Measurements from ENCODE around the gene PPID.
"Not testable (repeated sequence)": the region's sequence is repeated elsewhere in the genome, so short reads cannot be mapped to it uniquely, and the experiment has no call there.

PPID gene

DNA sequence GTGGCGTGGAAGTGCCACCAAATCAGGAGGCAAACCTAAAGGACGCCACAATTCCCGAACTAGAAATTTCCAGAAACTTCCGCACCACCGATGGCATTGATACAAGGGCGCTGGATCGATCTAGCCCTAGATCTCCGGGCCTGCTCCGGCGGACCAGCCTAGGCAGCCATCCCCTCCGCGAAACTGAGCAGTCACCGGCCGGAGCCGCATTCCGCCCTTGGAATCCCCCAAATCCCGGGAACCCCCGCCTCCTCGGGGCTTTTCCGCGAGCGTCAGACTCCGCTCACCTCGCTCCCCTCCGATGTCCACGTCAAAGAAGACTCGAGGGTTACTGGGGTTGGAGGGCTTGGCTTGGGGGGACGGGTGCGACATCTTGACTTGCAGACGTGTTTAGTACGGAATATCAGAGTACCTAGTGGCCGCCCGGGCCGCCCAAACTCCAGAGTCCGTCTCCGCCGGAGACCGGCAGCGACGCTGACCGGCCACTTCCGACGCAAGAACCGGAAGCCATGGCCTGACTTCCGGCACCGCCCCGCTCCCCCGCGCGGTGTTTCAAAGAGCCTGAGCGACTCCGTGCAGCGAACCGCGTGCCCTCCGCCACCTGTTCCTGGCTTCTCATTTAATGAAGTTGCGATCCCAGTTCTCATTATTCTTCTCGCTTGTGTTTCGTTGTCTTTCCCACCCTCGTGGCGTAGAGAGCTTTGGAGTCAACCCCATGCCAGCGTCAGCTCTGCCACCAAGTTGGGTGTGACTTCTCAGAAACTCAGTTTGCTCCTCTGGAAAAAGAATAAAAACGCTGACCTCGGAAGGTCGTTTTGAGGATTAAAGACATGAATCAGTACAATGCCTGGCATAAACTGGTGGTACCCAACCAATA lies at the start of gene PPID:
Gene PPID (minus strand): TSS at position 480 of the 877 bp plus-strand sequence. CDS start 108 bp downstream, at position 372.
- DNase-seq, result peak; percentile 78

DNA sequence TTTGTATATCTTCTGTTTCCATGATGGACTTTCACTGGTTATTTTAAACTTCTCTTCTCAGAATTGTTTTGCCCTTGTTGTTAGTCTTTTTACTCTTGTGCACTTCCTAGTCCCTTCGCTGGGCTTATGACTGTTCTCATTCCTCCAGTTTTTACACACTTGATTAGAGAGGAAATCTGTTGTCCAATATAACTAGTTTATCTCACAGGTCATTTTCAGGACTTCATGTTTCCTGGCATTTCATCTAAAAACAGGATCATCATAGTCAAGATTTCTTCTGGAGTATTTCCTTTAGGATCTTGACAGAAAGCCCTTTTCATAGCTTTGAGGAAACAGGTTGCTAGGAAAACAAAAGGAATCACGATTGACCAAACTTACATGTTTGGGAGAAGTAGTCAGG lies 48.6 kb upstream of the PPID start:
- no peak for DNase-seq

DNA sequence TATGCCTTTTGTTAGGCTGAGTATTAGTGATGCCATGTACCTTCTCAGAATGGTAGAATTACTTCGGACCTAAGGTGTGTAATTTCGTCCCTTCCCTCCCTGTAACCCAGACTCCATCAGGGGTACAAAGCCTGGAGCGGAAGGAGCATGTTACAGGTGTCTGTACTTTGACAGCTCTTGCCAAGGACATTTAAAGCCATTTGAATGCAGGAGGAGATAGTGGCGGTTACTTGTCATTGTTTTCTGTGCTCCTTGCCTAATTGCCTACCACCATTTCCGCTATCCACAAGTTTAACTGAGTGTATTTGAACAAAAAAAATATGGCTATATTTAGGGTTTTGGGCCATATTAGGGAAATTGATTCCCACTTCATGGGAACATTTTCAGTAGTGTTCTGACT lies 47.5 kb upstream of the PPID start:
- DNase-seq, result no peak

DNA sequence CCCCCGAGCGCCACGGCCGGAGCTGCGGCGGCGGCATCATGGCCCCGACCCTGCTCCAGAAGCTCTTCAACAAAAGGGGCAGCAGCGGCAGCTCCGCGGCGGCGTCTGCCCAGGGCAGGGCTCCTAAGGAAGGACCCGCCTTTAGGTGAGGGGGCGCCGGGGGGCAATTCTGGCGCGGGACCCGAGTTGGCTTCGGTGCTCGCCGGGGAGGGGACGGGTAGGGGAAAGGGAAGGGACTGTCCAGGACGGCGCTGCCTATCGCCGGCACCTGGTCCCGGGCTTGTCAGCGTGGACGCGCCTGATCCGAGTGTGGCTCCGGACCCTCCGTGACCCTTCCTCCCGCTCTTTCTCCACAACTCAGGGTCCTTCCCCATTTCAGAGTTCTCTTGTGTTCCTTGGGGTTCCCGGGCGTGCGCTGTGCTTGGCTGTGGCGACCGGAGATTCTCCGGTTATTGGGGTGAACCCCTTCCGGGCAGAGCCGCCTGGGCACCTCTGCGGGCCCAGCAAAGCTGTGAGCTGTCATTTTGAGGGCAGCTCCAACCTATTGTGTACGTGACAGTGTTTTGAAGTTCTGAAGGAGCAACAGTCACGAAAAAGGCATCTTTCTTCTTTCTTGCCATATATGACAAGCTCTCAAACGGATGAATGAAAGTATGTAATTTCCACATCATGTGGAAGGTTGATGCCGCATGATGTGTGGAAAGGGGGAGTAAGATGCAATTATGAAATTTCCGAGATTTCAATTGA lies 46.2 kb upstream of the PPID start:
- DNase-seq, result no peak

DNA sequence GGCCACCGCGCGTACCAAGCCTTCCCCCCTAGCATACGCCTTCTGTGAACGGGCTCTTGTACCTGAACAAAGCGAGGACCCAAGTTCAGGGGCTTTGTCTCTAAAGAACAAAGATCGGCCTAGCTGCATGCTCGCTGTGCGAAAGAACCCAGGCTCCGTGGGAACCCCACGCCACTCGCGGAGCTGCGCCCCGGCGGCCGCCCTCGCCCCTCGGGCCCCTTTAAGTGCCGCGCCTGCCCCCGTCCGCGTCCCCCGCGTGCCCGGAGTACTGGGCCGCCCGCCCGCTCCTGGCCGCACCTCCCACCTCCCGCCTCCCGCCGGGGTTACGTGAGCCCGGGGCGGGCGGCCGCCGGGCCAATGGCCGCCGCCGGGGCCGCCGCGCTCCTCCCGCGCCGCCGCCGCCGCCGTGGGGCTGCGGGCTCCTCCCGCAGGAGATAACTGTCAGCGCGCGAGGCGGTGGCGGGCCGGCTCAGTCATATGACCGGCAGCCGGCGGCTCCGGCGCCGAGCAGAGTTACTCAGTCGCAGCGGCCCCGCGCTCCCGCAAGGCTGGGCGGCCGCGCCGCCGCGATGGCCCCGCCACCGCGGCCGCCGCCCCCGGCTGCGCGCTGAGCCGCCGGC lies 45.5 kb upstream of the PPID start, which contains the start of gene FNIP2:
Gene FNIP2 (plus strand): TSS at position 472 of the 620 bp plus-strand sequence. CDS start 187 bp downstream, outside the sequence.
- DNase-seq, result peak; percentile 73

DNA sequence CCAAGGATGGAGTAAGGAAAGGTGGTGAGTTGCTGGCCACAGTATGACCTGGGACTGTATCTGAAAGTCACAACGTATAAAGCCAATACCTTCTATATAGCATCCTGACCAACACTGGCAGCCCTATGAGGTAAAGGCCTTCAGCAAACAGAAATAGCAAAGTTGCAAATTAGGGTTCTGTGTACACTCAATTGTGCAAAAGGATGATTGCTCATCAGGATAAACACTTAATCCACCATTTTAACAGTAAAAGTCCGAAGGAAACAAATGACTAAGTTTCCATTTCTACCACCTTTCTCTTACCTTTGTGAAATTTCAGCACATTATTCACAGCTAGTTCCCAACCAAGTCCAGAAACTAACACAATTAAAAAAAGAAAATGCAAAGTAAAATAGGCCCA lies 44.3 kb upstream of the PPID start:
- DNase-seq, result no peak

DNA sequence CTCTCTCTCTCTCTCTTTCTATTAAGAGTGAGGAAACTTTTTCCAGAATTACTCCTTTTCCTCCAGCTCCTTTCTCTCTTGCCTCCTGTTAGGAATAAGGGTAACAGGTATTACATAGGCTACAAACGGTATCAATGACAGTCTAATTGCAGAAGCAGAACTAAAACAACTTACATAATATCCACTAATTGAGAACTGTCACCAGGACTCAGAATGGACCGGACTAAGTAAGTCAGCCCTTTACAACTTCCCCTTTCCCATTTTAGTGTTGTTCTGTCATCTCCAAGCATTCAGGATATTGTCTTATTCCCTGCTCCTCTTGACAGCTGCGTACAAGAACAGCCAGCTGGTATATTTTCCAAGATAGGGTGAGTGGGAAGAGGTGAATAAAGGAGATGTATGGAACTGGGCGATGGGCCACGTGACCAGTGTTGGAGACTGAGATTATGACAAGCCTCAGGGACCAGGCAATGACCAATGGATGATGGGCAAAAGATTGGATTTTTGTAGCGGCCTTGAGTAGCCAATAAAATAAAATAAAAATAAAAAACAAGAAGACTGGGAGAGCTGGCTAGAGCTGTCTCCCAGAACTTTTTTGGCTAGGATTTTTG lies 43.3 kb upstream of the PPID start:
- DNase-seq, result no peak

DNA sequence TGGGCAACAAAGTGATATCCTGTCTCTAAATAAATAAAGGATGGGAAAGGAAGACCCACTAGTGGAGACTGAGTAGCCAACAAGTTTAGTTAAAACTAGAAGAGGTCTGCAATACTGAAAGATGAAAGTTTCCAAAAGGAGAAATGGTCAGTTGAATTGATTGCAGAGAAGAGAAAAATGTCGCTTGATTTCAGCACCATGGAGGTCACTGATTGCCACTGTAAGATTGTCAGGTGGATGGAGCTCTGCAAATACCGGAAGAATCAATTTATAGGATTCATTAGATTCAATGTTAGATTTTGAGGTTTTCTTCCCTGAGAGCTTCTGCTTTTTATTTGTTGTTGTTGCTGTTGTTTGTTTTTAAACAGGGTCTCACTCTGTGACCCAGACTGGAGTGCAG lies 40.3 kb upstream of the PPID start:
- DNase-seq, result no peak

DNA sequence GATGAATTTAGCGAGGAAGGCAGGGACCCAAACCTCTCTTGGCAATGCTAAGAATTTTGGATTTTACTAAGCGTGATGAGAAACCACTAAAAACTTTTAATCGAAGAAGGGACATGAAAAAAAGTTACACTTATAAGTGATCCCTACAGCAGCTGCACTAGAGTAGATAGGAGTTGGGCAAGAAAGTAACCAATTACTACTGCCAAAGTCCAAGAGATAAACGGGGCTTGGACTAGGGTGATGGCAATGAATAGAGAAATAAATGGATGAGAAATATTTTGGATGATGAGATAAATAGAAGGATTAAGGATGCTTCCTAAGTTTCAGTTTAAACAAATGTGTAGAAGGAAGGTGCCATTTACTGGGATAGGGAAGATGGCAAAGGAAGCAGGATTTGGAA lies 39.4 kb upstream of the PPID start:
- DNase-seq, result no peak

DNA sequence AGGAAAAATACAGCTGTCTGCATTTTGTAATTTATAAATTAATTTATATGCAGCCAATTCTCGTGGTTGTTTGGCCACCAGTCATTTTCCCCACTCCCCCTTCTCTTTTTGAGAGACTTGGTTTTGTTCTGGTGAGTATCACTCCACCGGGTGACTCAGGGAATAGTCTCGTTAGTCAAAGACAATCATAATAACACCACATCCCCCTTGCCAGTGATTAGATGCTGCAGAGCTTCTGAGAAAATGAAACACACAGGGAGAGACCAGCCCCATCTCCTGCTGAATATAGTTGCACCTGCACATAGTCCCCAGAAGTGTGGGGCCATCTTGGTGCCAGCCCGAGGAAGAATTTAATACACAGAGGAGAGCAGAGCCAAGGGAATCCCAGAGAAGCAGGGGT lies 37.7 kb upstream of the PPID start:
- no peak for DNase-seq

DNA sequence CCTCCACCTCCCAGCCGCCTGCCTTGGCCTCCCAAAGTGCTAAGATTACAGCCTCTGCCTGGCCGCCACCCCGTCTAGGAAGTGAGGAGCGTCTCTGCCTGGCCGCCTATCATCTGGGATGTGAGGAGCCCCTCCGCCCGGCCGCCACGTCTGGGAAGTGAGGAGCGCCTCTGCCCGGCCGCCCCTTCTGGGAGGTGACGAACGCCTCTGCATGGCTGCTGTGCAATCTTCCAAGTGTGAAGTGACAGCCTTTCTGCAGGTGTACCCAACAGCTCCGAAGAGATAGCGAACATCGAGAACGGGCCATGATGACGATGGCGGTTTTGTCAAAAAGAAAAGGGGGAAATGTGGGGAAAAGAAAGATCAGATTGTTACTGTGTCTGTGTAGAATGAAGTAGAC lies 36.3 kb upstream of the PPID start:
- DNase-seq, result not testable (repeated sequence)

DNA sequence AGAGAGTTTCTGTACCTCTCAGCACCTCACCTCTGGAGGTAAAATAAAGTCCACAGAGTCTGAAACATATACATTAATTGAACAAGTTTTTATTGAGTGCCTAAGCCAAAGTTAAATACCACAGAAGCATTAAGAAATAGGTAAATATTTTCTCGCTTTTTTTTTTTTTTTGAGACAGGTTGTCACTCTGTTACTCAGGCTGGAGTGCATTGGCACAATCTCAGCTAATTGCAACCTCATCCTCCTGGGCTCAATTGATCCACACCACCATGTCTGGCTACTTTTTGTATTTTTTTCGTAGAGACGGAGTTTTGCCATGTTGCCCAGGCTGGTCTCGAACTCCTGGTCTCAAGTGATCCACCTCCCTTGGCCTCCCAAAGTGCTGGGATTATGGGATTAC lies 35.5 kb upstream of the PPID start:
- no peak for DNase-seq

DNA sequence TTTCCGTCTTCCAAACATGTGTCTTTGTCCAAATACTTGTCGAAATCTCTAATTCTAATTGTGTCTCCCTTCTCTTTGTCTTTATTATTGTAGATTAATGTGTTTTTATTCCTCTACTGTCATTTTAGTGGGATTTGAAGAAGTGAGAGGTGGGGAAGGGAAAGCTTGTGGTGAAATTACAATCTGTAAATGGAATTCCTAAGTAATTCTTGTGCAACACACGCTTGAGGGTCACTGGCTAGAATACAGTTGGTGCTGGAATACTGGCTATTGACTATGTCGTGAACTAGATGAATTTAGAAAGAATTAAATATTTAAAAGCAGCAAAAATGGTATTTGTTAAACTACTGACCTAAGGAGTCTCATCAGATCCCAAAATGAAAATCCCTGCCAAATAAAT lies 34.9 kb upstream of the PPID start:
- DNase-seq, result no peak

DNA sequence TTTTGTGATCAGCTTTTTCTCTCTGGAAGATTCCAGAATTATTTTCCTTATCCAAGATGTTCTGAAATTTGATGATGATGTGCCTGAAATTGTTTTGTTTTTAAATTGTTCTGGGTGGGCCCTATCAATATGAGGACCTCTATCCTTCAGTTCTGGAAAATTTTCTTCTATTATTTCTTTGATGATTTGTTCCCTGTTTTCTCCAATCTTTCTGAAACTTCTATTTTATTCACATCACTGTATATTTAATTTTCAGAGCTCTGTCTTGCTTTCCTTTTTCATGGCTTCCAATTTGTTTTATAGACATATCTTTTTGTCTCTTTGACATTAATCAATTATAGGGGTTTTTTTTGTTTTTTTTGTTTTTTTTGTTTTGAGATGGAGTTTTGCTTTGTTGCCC lies 33.4 kb upstream of the PPID start:
- DNase-seq, result no peak

DNA sequence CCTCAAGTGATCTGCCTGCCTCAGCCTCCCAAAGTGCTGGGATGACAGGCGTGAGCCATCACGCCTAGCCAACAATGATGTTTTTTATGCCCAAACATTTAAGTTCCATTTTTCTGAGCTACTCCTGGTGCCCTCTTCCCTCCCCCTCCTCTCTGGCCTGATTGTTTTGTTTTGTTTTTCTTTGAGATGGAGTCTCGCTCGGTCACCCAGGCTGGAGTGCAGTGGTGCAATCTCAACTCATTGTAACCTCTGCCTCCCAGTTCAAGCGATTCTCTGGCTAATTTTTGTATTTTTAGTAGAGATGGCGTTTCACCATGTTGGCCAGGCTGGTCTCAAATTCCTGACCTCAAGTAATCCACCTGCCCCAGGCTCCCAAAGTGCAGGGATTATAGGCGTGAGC lies 32.6 kb upstream of the PPID start:
- not testable (repeated sequence) for DNase-seq

DNA sequence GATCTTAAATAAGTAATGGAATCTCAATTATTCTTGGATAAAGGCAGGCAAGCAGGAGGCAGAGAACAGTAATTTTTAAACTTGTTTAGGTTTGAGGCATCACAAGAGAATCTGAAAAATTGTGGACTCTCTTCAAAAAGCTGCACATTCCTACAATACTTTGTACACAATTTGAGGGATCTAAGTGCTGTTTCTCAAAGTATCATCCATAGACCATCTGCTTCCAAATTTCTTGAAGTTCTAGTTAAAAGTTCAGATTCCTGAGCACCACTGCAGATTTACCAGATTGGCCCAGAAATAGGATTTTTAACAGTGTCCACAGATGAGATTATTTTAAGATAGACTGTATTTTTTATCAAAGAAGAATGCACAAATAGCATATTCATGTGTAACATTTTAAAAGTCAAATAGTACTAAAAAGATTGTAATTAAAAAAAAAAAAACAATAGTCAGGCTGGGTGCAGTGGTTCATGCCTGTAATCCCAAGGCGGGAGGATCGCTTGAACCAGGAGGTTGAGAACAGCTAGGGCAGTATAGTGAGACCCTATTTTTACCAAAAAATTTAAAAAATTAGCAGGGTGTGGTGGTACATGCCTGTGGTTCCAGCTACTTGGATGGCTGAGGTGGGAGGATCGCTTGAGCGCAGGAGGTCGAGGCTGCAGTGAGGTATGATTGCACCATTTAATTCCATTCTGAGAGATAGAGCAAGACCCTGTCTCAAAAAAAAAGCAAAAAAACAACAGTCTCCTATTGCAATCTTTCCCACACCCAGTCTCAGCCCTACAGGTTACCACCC lies 31.4 kb upstream of the PPID start:
- no peak for DNase-seq

DNA sequence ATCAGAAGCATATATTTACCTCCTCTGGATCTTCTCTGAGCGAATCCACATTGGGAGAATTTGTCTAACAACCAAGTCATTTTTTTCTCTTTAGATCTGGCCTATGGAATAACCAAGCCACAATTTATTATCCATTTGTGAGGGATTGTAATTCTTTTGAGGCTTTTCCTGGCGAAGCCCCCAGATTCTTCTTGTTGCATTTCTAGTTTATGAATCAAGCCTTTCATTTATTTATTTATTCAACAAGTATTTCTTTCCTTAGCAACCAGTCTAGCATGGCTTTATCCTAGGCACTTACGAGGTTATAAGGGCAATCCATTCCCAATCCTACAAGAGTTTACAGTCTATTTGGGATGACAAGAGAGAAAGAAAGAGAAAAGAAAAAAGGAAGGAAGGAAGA lies 27.2 kb upstream of the PPID start:
- no peak for DNase-seq

DNA sequence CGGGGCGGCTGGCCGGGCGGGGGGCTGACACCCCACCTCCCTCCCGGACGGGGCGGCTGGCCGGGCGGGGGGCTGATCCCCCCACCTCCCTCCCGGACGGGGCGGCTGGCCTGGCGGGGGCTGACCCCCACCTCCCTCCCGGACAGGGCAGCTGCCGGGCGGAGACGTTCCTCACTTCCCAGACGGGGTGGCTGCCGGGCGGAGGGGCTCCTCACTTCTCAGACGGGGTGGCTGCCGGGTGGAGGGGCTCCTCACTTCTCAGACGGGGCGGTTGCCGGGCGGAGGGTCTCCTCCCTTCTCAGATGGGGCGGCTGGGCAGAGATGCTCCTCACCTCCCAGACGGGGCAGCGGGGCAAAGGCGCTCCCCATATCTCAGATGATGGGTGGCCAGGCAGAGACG lies 23.3 kb upstream of the PPID start:
- not testable (repeated sequence) for DNase-seq

DNA sequence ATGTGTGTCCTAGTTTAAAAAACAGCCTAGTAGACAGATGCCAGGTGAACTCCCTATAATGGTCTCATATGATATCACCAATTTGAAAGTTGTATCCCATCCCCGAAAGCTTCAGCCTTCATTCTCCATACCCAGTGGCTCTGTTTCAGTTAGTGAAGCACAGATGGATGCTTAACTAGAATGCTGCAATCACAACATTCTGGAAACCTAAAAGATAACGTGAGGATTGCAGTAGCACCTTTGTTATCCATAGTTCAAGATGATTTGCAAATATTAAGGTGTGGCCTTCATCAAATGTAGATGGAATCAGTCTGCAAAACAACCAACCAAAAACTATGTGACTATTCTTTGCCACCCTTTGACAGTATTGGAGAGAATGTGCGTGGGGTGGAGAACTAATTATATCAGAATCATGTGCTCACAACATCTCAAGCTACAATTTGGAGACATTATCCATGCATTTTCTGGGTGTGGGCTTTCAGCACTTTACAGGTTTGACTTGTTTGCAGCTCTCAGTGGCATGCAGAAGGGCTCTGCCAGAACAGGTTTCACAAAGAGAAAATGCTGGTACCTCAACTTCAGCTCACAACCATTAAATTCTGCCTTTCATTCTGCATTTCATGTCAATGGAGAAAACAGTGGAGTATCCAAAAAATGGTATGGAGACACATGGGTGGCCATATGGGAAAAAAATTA lies 18.3 kb upstream of the PPID start:
- no peak for DNase-seq

DNA sequence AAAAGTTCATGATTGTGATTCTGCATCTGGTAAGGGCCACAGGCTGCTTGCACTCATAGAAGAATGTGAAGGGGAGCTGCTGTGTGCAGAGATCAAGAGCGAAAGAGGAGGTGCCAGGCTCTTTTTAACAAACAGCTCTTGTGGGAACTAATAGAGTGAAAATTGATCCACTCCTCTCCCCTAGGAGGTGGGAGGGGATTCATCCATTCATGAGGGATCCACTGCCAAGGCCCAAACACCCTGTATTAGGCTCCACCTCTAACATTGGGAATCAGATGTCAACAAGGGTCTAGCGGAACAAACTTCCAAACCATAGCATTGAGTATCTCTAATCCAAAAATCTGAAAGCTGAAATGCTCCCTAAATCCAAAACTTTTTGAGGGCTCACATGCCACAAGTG lies 16.4 kb upstream of the PPID start:
- no peak for DNase-seq

DNA sequence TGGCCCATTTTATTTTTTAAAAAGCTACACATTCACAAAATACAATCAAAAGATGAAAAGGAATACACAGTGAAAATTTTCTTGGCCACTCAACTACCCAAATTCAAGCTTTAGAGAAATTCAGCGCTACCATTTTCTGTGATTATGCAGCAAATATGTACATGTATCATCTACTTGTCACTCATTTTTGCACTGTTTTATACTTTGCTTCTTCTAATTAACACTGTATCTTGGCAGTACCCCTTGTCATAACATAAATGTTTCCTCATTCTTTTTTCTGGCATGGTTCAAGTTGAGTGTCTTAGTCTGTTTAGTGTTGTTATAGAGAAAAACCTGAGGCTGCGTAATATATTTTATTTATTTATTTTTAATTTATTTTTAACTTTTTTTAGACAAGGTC lies 15.7 kb upstream of the PPID start:
- no peak for DNase-seq

Data from NCI-H2171 treated with DMSO at 0.1 percent for 48 hours (cell line).